ENCODE measurements around the gene PPM1K.

Gene PPM1K

GRCh38 chr4:88216395-88216794, 68.0 kb downstream of the PPM1K start:
- no peak for DNase-seq

- no peak for DNase-seq
These were observed 69.0 kb downstream of the PPM1K start for GRCh38 chr4:88215351-88215750.

- DNase-seq: no peak
These were observed 72.2 kb downstream of the PPM1K start for GRCh38 chr4:88212253-88212561.

DNA sequence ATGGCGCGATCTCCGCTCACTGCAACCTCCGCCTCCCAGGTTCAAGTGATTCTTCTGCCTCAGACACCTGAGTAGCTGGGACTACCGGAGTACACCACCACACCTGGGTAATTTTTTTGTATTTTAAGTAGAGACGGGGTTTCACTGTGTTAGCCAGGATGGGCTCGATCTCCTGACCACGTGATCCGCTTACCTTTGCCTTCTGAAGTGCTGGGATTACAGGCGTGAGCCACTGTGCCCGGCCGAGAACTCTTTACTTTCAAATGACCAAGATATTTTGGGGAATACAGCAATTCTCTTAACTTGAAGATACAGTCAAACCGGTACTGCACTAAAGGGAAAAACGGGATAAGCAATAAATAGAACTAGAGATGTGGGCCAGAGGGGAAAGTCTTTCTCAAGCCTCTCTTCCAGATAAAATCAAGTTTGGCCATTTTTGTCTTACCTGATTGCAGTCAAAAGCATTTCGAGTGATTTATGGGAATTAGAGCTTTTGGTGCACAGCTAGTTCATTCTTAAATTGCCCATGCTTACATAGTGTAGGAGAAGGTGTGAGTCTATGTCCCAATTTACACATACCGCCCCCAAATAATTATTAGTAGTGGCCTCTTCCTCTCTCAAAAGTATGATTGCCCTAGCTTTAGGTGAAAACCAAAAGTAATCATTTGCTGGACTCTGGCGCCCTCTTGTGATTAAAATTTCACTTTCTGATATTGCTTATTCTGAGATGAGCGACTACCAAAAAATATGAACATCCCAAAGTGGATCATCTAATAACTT, 72.7 kb downstream of the PPM1K start:
- DNase-seq: no peak

- no peak for DNase-seq
These were observed 76.2 kb downstream of the PPM1K start for GRCh38 chr4:88208156-88208555.
